Measurements from ENCODE around the gene ANO6. TPM values are rescaled to one million over a fixed set of nuclear protein-coding genes. Genes with fewer than 3 reads are reported as not detected.

Gene ANO6
- total RNA-seq, 2 donors from 2014 or later = 114 to 139 TPM

DNA sequence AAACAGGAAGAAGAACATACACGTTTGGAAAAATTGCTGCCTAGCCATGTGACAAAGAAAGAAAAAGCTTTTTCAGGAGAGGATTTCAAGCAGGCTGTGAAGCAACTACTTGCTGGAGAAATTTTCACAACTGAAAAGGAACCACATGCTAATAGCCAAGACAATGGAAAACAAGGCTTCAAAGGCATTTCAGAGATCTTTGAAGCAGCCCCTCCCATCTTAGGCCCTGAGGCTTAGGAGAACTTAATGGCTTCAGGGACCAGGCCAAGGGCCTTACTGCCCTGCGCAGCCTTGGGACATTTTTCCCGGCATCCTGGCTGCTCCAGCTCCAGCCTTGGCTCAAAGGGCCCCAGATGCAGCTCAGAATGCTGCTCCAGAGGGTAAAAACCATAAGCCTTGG, 257.7 kb downstream of the ANO6 start:
- DNase-seq (ENCODE audit: low spot score) = no peak

DNA sequence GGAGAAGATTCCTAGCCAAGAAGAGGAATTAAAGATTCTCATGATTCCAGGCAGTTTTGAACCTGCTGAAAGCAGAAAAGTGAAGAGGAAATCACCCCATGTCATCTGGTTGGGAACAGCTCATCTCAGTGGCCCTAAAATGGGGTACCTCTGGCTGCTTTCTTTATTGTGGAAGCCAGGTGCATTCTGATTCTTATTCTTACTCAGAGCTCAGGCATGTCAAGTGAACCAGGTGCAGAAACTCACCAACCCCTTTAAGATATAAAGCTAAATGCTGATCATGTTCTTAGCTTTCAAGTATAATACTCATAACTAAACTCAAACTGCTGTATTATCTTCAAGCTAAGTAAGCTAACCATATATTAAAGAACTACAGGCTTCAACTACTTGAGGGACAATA, 259.7 kb downstream of the ANO6 start:
- Histone ChIP-seq H3K36me3 (no peaks in the 10 kb centered on the region), H3K27ac (no peak overlapping the region), H3K27me3 (replicated peaks; ENCODE audit: insufficient read depth) (no peaks in the 10 kb centered on the region), H3K4me3 (no peak overlapping the region), H3K4me1 (ENCODE audit: control insufficient read depth in 1 of 2, low read depth in 2 of 2) (no peaks in the 10 kb centered on the region), H3K9me3 (no peaks in the 10 kb centered on the region)
- no peak for TF ChIP-seq CTCF (IDR thresholded peaks at IDR 0.05)
- DNase-seq (ENCODE audit: low spot score) (no peak), ATAC-seq (ENCODE audit: insufficient number of reproducible peaks, low FRiP score, low read depth) (no peak)

More for the DNA sequence above, 257.7 kb downstream of the ANO6 start:
- H3K4me3 ChIP-seq = no peak overlapping the region
- no peaks in the 10 kb centered on the region for H3K9me3 ChIP-seq
- no peaks in the 10 kb centered on the region for H3K36me3 ChIP-seq
- no peak for ATAC-seq (ENCODE audit: insufficient number of reproducible peaks, low FRiP score, low read depth)
- H3K4me1 ChIP-seq (ENCODE audit: control insufficient read depth in 1 of 2, low read depth in 2 of 2) = no peaks in the 10 kb centered on the region
- no peak overlapping the region for H3K27ac ChIP-seq
- no peaks in the 10 kb centered on the region for H3K27me3 ChIP-seq (replicated peaks; ENCODE audit: insufficient read depth)
- TF ChIP-seq CTCF (IDR thresholded peaks at IDR 0.05) = no peak

GRCh38 chr12:45477526-45477925, 261.6 kb downstream of the ANO6 start:
- no peaks in the 10 kb centered on the region for H3K27me3 ChIP-seq (replicated peaks; ENCODE audit: insufficient read depth)
- no peak overlapping the region for H3K27ac ChIP-seq
- no peaks in the 10 kb centered on the region for H3K4me1 ChIP-seq (ENCODE audit: control insufficient read depth in 1 of 2, low read depth in 2 of 2)
- ATAC-seq (ENCODE audit: insufficient number of reproducible peaks, low FRiP score, low read depth) (no peak), DNase-seq (ENCODE audit: low spot score) (no peak)
- H3K9me3 ChIP-seq = no peaks in the 10 kb centered on the region
- H3K4me3 ChIP-seq = no peak overlapping the region
- no peaks in the 10 kb centered on the region for H3K36me3 ChIP-seq
- no peak for TF ChIP-seq CTCF (IDR thresholded peaks at IDR 0.05)

DNA sequence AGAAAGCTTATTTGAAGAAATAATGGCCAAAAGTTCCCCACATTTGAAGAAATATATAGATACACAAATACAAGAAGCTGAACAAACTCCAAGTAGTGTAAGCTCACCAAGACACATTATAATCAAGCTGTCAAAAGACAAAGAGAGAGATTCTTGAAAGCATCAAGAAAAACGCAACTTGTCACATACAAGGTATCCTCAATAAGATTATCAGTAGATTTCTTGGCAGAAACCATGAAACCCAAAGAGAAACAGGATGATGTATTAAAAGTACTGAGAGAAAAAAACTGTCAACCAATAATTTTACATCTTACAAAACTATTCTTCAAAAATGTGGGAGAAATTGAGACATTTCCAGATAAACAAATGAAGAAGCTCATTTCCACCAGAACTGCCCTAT, 263.0 kb downstream of the ANO6 start:
- Histone ChIP-seq H3K9me3 (no peaks in the 10 kb centered on the region), H3K4me3 (no peak overlapping the region), H3K27ac (no peak overlapping the region), H3K4me1 (ENCODE audit: control insufficient read depth in 1 of 2, low read depth in 2 of 2) (peaks cover 3 to 7% of the 10 kb centered on the region in 2 donors), H3K36me3 (no peaks in the 10 kb centered on the region), H3K27me3 (replicated peaks; ENCODE audit: insufficient read depth) (no peaks in the 10 kb centered on the region)
- ATAC-seq (ENCODE audit: insufficient number of reproducible peaks, low FRiP score, low read depth) (no peak), DNase-seq (ENCODE audit: low spot score) (no peak)
- TF ChIP-seq CTCF (IDR thresholded peaks at IDR 0.05) = no peak

DNA sequence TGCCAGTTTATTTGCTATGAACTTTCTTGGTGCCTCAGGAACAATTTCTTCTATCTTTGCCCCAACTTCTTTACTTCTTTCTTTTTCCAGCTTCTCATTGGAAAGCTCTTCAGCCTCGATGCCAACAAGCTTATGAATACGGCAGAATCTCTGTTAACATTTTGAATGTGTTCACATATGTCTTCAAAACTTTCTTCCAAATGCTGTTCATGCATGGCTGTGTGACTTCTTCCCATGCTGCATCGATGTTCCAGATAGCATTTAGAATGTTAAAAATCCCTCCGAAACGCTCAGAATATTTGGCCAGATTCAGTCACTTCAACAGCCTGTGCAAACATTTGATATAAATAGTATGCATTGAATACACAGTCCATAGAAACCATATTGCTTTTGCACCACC, 265.9 kb downstream of the ANO6 start:
- H3K9me3 ChIP-seq = no peaks in the 10 kb centered on the region
- no peak for TF ChIP-seq CTCF (IDR thresholded peaks at IDR 0.05)
- no peaks in the 10 kb centered on the region for H3K36me3 ChIP-seq
- DNase-seq (ENCODE audit: low spot score) (no peak), ATAC-seq (ENCODE audit: insufficient number of reproducible peaks, low FRiP score, low read depth) (no peak)
- H3K27ac ChIP-seq = no peak overlapping the region
- H3K27me3 ChIP-seq (replicated peaks; ENCODE audit: insufficient read depth) = no peaks in the 10 kb centered on the region
- no peak overlapping the region for H3K4me3 ChIP-seq
- peaks cover 3 to 19% of the 10 kb centered on the region in 2 donors for H3K4me1 ChIP-seq (ENCODE audit: control insufficient read depth in 1 of 2, low read depth in 2 of 2)
